ENCODE results near the gene AKAP4. TPM values are rescaled to one million over a fixed set of nuclear protein-coding genes. Genes with fewer than 3 reads are reported as not detected.
A peak's percentile ranks its signal among the peaks of the same experiment; 100 is the strongest.

AKAP4 gene, protein sequence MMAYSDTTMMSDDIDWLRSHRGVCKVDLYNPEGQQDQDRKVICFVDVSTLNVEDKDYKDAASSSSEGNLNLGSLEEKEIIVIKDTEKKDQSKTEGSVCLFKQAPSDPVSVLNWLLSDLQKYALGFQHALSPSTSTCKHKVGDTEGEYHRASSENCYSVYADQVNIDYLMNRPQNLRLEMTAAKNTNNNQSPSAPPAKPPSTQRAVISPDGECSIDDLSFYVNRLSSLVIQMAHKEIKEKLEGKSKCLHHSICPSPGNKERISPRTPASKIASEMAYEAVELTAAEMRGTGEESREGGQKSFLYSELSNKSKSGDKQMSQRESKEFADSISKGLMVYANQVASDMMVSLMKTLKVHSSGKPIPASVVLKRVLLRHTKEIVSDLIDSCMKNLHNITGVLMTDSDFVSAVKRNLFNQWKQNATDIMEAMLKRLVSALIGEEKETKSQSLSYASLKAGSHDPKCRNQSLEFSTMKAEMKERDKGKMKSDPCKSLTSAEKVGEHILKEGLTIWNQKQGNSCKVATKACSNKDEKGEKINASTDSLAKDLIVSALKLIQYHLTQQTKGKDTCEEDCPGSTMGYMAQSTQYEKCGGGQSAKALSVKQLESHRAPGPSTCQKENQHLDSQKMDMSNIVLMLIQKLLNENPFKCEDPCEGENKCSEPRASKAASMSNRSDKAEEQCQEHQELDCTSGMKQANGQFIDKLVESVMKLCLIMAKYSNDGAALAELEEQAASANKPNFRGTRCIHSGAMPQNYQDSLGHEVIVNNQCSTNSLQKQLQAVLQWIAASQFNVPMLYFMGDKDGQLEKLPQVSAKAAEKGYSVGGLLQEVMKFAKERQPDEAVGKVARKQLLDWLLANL
- total RNA-seq (2014; rRNA removed; shearing (Covaris generic)): not detected in 2 replicates

- DNase-seq (ENCODE audit: low spot score): no peak
Observed at GRCh38 chrX:50200907-50201306, at the start of gene AKAP4. TSS of gene AKAP4 (minus strand) at chrX:50201007. CDS start at chrX:50200889, 118 bp downstream.

- DNase-seq (ENCODE audit: low spot score): peak; percentile 37
Observed at GRCh38 chrX:50211510-50211909, 10.7 kb upstream of the AKAP4 start.

DNA sequence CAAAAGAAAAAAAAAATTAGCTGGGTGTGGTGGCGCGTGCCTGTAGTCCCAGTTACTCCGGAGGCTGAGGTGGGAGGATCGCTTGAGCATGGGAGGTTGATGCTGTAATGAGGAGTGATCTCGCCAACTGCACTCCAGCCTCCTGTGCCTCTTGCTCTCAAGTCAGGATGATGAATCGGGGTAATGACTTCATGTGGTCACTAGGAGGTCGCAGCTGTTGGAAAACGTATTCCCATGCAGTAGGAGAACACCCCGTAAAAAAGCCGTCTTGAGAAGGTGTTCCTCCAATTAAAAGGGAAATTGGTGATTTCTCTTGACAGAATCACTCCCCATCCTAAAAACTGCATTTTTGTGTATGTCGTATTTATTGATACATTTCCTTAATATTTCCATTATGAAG is 5.9 kb upstream of the AKAP4 start:
- DNase-seq (ENCODE audit: low spot score): no peak

- peak; percentile 71 for DNase-seq (ENCODE audit: low spot score)
Observed at GRCh38 chrX:50204364-50204899, 3.6 kb upstream of the AKAP4 start, which contains the start of gene CCNB3. TSS of gene CCNB3 (plus strand) at chrX:50204765. CDS start at chrX:50285164, 80,399 bp downstream.

GRCh38 chrX:50202539-50202938 is 1.7 kb upstream of the AKAP4 start:
- no peak for DNase-seq (ENCODE audit: low spot score)

GRCh38 chrX:50198348-50198747 is 2.5 kb downstream of the AKAP4 start:
- DNase-seq (ENCODE audit: low spot score): no peak

- no peak for DNase-seq (ENCODE audit: low spot score)
Observed at GRCh38 chrX:50188859-50189600, 11.8 kb downstream of the AKAP4 start.

DNA sequence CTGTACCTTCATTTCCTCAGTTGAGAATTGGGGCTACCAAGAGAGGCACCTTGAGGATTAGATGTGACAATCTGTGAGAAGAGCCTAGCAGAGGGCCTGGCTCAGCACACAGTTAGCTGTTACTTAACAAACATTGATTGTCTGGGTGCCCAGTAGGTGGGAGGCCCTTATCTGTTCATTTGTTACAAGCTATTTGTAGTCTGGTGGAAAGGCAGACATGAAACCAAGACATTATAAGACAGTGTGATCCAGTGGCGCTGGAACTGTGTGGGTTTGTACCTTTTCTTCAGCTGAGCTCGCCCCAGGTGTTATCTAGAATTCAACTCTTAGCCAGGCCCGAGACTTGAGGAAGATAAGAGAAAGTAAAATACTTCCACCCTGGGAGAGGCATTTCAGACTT is 16.9 kb downstream of the AKAP4 start:
- DNase-seq (ENCODE audit: low spot score): no peak

- DNase-seq (ENCODE audit: low spot score): no peak
Observed at GRCh38 chrX:50180073-50180940, 20.5 kb downstream of the AKAP4 start.

- no peak for DNase-seq (ENCODE audit: low spot score)
Observed at GRCh38 chrX:50169717-50170116, 31.1 kb downstream of the AKAP4 start.

DNA sequence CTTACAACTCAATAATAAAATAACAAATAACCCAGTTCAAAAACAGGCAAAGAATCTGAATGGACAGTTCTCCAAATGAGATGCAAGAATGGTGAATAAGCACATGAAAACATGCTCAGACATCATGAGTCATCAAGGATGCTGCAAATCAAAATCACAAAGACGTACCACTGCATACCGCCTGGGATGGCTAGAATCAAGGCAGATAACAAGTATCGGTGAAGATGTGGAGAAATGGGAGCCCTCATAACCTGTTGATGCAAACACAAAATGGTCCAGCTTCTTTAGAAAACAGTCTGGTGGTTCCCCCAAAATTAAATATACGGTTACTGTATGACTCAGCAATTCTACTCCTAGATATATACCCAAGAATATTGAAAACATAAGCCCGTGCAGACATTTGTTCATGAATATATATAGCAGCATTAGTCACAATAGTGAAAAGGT is 32.5 kb downstream of the AKAP4 start:
- no peak for DNase-seq (ENCODE audit: low spot score)

DNA sequence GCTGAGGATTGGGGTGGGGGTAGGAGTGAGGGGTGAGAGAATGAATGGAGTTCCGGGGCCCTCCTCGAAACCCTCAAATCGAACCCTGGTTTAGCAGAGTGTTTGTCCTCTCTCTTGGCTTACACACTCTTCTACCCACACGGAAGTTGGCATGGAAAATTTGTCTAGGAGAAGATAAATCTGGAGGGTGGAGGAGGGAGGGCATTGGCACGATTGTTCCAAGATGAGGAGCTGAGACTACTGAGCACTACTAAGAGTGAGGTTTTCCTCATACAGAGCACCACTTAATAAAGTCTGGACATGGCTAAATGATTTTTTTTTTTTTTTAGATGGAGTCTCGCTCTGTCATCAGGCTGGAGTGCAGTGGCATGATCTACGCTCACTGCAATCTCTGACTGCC is 33.4 kb downstream of the AKAP4 start:
- no peak for DNase-seq (ENCODE audit: low spot score)

DNA sequence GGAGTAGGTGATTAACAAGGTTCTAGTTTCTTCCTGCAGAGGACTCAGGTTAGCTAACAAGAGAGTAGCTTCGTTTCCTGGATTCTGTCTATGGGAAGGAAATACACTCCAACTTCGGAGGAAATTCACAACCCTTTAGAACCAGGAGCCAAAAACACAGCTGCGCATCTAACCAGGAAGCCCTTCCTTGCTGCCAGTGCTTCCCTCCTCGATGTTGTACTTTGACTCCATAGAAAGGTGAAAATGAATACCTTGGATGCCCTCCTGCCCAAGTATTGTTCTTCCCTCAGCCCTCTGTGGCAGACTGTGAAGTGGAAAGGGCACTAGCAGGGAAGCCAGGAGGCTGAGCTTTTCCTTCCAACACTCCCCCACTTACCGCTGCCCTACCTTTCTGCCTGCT is 35.1 kb downstream of the AKAP4 start:
- DNase-seq (ENCODE audit: low spot score): no peak

- no peak for DNase-seq (ENCODE audit: low spot score)
Observed at GRCh38 chrX:50161127-50161526, 39.7 kb downstream of the AKAP4 start.

- no peak for DNase-seq (ENCODE audit: low spot score)
Observed at GRCh38 chrX:50158593-50158992, 42.2 kb downstream of the AKAP4 start.

DNA sequence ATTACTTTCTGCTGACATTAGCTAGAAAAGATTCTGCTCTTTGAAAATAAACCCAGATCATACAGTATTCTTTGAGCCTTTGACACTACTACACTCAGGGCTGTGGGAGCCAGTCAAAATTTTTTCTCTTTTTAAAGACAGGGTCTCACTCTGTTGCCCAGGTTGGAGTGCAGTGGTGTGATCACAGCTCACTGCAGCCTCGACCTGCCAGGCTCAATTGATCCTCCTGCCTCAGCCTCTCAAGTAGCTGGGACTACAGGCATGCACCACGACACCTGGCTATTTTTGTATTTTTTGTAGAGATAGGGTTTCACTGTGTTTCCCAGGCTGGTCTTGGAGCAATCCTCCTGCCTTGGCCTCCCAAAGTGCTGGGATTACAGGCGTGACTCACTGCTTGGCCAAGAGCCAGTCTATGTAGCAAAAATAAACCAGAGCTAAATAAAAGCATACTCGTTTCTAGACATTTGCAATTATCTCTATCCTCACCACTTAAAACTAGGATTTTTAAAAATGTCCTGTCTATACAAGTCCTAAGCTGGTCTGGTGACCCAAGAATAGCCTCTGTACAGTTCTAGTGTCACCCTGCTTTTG is 43.2 kb downstream of the AKAP4 start:
- DNase-seq (ENCODE audit: low spot score): no peak

DNA sequence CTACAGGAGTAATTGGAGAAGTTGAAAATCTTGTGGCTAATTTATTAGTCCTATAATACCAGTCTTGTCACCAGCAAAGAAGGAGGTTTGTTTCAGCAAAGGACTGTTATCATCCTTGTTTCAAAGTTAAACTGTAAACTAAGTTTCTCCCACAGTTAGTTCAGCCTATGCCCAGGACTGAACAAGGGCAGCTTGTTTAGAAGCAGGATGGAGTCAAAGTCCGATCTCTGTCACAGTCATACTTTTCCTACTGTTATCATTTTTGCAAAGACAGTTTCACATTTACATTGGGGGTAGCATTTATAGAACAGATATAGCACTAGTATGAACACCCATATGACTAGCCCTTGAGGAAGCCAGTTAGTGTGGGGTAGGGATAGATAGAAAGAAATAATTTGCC is 46.4 kb downstream of the AKAP4 start:
- DNase-seq (ENCODE audit: low spot score): no peak

GRCh38 chrX:50152456-50152855 is 48.4 kb downstream of the AKAP4 start:
- no peak for DNase-seq (ENCODE audit: low spot score)

DNA sequence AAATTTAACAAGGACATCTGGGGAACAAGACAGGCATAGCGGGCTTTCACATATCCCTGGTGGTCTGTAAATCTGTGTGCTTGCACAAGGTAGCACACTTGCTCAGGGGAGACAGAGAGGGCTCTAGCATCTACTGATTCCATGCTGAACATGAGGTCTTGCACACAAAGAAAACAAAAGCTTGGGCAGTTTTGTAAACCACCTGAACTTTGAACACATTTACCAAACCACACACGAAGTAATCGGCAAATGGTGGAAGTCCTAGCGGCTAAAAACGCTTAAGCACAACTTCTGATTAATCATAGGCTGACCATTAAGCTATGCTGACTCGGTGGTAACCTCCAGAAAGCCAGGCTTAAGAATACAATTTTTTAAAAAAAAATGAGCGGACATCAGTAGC is 52.8 kb downstream of the AKAP4 start:
- DNase-seq (ENCODE audit: low spot score): no peak
